ENCODE results near the gene GART. TPM values are rescaled to one million over a fixed set of nuclear protein-coding genes. Genes with fewer than 3 reads are reported as not detected.
"Not testable (repeated sequence)": the region's sequence is repeated elsewhere in the genome, so short reads cannot be mapped to it uniquely, and the experiment has no call there.

The GART gene
- total RNA-seq, 1 experiment from 2014 or later = 240 TPM

DNA sequence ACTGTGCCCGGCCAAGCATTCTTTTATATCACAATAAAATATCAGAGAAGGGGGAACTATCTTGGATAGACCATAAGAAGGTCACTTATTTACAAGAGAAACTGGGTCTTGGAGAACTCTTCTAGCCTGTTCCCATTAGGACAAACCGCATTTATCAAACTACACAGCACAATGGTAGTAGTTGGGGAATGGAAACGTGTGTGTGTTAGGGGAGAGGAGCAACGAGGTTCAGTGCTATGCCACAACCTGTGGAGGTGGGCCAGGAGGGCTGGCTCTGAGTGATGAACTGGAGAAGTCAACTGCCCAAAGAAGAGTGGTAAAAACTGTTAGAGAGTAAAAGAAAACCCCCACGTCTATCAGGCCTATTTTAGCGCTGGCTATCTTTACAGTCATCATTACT is 45.0 kb upstream of the GART start:
- Mint-ChIP-seq H3K36me3 (ENCODE audit: insufficient read depth, unreplicated experiment) (peaks cover 5% of the 10 kb centered on the region), H3K27ac (ENCODE audit: low read depth, unreplicated experiment) (no peak overlapping the region), H3K27me3 (ENCODE audit: insufficient read depth, unreplicated experiment) (no peaks in the 10 kb centered on the region), H3K4me3 (ENCODE audit: unreplicated experiment) (peak overlapping the region; percentile 53), H3K4me1 (ENCODE audit: insufficient read depth, unreplicated experiment) (peaks cover 5% of the 10 kb centered on the region), H3K9me3 (ENCODE audit: unreplicated experiment) (no peaks in the 10 kb centered on the region)
- DNase-seq (ENCODE audit: unreplicated experiment) = no peak
- ChIA-PET POLR2A (interaction anchor here (1.0 kb wide), 1 partner anchor 19 kb away, joined by 4 read pairs; no protein-coding TSS in a partner anchor), CTCF (no interaction called here)
- intact Hi-C loops (cut with micrococcal nuclease) = loop anchor here (5.0 kb wide), 1 partner anchor 305 kb away; no protein-coding TSS in a partner anchor
- BruUV-seq (replicated peaks) = TSS peak; percentile 17
- TF ChIP-seq, protein P1, sequence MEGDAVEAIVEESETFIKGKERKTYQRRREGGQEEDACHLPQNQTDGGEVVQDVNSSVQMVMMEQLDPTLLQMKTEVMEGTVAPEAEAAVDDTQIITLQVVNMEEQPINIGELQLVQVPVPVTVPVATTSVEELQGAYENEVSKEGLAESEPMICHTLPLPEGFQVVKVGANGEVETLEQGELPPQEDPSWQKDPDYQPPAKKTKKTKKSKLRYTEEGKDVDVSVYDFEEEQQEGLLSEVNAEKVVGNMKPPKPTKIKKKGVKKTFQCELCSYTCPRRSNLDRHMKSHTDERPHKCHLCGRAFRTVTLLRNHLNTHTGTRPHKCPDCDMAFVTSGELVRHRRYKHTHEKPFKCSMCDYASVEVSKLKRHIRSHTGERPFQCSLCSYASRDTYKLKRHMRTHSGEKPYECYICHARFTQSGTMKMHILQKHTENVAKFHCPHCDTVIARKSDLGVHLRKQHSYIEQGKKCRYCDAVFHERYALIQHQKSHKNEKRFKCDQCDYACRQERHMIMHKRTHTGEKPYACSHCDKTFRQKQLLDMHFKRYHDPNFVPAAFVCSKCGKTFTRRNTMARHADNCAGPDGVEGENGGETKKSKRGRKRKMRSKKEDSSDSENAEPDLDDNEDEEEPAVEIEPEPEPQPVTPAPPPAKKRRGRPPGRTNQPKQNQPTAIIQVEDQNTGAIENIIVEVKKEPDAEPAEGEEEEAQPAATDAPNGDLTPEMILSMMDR (IDR thresholded peaks at IDR 0.05; ENCODE audit: unreplicated experiment) = no peak

DNA sequence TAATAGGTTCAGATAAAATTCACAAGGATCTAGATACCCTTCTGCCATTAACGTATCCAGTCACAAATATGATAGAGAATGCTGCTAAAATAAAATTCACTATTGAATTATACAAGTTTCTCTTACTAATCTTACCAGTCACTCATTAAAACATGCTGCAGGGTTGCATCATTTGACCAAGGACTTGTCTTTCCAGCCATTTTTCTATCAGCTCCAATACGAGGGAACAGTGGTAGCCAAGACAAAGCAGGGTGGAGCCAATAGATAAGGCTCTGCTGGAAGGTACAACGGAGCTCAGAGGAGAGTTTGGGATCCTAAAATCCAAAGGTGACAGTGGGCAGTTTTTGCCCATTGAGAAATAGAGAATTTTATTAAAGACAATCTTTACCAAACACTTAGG is 42.5 kb upstream of the GART start:
- DNase-seq (ENCODE audit: unreplicated experiment) = no peak
- peaks cover 12% of the 10 kb centered on the region for H3K36me3 Mint-ChIP-seq (ENCODE audit: insufficient read depth, unreplicated experiment)
- intact Hi-C loops (cut with micrococcal nuclease) = no loop called here
- H3K27ac Mint-ChIP-seq (ENCODE audit: low read depth, unreplicated experiment) = no peak overlapping the region
- no peaks in the 10 kb centered on the region for H3K27me3 Mint-ChIP-seq (ENCODE audit: insufficient read depth, unreplicated experiment)
- H3K4me3 Mint-ChIP-seq (ENCODE audit: unreplicated experiment) = no peak overlapping the region
- no TSS peak for BruUV-seq (replicated peaks)
- TF ChIP-seq, protein P1 (IDR thresholded peaks at IDR 0.05; ENCODE audit: unreplicated experiment) = no peak
- CTCF ChIA-PET = interaction anchor here (0.5 to 2.3 kb wide), 4 partner anchors 14 to 195 kb away, joined by 3 to 14 read pairs (median 4); no protein-coding TSS in a partner anchor
- no peaks in the 10 kb centered on the region for H3K9me3 Mint-ChIP-seq (ENCODE audit: unreplicated experiment)
- POLR2A ChIA-PET = interaction anchor here (0.7 kb wide), 1 partner anchor 330 kb away, joined by 4 read pairs; no protein-coding TSS in a partner anchor
- peaks cover 5% of the 10 kb centered on the region for H3K4me1 Mint-ChIP-seq (ENCODE audit: insufficient read depth, unreplicated experiment)

DNA sequence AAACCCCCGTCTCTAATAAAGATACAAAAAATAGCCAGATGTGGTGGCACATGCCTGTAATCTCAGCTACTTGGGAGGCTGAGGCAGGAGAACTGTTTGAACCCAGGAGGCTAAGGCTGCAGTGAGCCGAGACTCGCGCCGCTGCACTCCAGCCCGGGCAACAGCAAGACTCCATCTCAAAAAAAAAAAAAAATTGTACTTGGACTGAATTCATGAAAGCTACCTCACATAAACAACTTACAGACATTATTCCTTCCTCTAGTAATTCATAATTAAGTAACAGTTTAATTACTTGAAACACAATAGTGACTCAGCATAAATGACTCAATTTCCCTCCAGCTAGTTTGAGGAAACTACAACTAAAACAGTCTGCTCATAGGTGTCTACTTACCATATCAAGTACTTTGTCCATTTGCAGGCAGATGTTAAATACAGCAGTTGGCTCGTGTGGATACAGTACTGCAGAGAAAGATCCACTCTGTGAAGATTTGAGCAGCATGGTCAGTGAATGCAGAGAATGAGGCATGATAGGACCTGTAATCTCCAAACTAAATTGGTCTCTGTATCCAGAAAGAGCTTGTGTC is 37.1 kb upstream of the GART start:
- TF ChIP-seq, protein P1 (IDR thresholded peaks at IDR 0.05; ENCODE audit: unreplicated experiment) = no peak
- no peak overlapping the region for H3K4me3 Mint-ChIP-seq (ENCODE audit: unreplicated experiment)
- intact Hi-C loops (cut with micrococcal nuclease) = no loop called here

DNA sequence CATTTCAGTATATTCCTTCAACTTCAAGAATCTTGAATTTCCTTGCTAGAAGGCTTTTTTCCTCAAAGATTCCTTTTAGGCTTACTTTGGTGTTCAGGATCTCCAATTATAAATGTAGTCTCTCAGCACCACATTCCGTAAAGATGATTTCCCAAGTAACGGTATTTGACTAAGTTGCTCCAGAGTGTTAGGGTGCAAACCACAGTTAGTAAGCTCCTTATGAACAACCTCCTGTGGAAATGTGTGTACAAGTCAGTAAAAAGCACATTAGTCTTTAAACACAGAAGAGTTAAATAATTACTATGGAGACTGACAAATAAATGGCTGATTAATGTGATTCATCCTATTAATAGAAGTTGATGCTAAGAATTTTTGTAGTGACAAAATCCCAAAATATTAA is 36.3 kb upstream of the GART start:
- H3K27ac Mint-ChIP-seq (ENCODE audit: low read depth, unreplicated experiment) = no peak overlapping the region
- ChIA-PET CTCF (interaction anchor here (1.9 kb wide), 1 partner anchor 28 kb away, joined by 5 read pairs; no protein-coding TSS in a partner anchor), POLR2A (interaction anchor here (0.8 to 3.9 kb wide), 5 partner anchors 9 to 32 kb away, joined by 3 to 25 read pairs (median 5); partner anchors contain the start of gene DONSON)
- no peaks in the 10 kb centered on the region for H3K4me1 Mint-ChIP-seq (ENCODE audit: insufficient read depth, unreplicated experiment)
- intact Hi-C loops (cut with micrococcal nuclease) = no loop called here
- peaks cover 59% of the 10 kb centered on the region for H3K36me3 Mint-ChIP-seq (ENCODE audit: insufficient read depth, unreplicated experiment)
- no peak for DNase-seq (ENCODE audit: unreplicated experiment)
- TF ChIP-seq, protein P1 (IDR thresholded peaks at IDR 0.05; ENCODE audit: unreplicated experiment) = no peak
- H3K4me3 Mint-ChIP-seq (ENCODE audit: unreplicated experiment) = no peak overlapping the region
- no peaks in the 10 kb centered on the region for H3K9me3 Mint-ChIP-seq (ENCODE audit: unreplicated experiment)
- BruUV-seq (replicated peaks) = no TSS peak
- no peaks in the 10 kb centered on the region for H3K27me3 Mint-ChIP-seq (ENCODE audit: insufficient read depth, unreplicated experiment)

More for the DNA sequence above, 37.1 kb upstream of the GART start:
- no peaks in the 10 kb centered on the region for H3K4me1 Mint-ChIP-seq (ENCODE audit: insufficient read depth, unreplicated experiment)
- H3K36me3 Mint-ChIP-seq (ENCODE audit: insufficient read depth, unreplicated experiment) = peaks cover 51% of the 10 kb centered on the region
- BruUV-seq (replicated peaks) = no TSS peak
- POLR2A ChIA-PET = interaction anchor here (0.7 to 3.9 kb wide), 5 partner anchors 9 to 261 kb away, joined by 3 to 25 read pairs (median 5); partner anchors contain the start of gene DONSON
- no peaks in the 10 kb centered on the region for H3K27me3 Mint-ChIP-seq (ENCODE audit: insufficient read depth, unreplicated experiment)
- H3K27ac Mint-ChIP-seq (ENCODE audit: low read depth, unreplicated experiment) = no peak overlapping the region
- peak; percentile 48 for DNase-seq (ENCODE audit: unreplicated experiment)
- H3K9me3 Mint-ChIP-seq (ENCODE audit: unreplicated experiment) = no peaks in the 10 kb centered on the region
- CTCF ChIA-PET = interaction anchor here (1.9 kb wide), 1 partner anchor 27 kb away, joined by 5 read pairs; no protein-coding TSS in a partner anchor

DNA sequence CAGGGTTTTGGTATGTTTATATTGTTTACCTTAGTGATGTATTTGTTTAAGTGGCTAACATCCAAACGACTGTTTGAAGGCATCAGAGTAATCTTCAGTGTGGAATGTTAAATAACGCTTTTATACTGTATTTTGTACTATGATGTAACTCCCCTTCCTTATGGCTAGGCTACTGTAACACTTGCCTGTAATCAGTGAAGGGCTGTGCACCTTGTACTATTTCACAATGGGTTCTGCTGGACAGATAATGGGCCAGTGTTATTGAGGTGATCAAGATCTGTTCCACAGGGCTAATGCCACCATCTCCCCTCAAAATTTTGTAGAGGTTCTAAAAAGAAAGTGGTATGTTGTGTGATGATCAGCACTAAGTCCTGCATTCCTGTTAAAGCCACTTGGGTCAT is 34.8 kb upstream of the GART start:
- ChIA-PET CTCF (interaction anchor here (1.0 kb wide), 1 partner anchor 28 kb away, joined by 5 read pairs; no protein-coding TSS in a partner anchor), POLR2A (interaction anchor here (3.9 kb wide), 1 partner anchor 12 kb away, joined by 25 read pairs; the partner anchor contains the start of gene DONSON)
- TSS peak; percentile 40 for BruUV-seq (replicated peaks)
- H3K4me3 Mint-ChIP-seq (ENCODE audit: unreplicated experiment); DNase-seq (ENCODE audit: unreplicated experiment); H3K27me3 Mint-ChIP-seq (ENCODE audit: insufficient read depth, unreplicated experiment); H3K27ac Mint-ChIP-seq (ENCODE audit: low read depth, unreplicated experiment); intact Hi-C loops (cut with micrococcal nuclease); H3K9me3 Mint-ChIP-seq (ENCODE audit: unreplicated experiment); H3K4me1 Mint-ChIP-seq (ENCODE audit: insufficient read depth, unreplicated experiment): not testable (repeated sequence)
- H3K36me3 Mint-ChIP-seq (ENCODE audit: insufficient read depth, unreplicated experiment) = peaks cover 74% of the 10 kb centered on the region
